NCI-H2029 (cell line): ENCODE data around the gene PRRC1.
"Not testable (repeated sequence)": the region's sequence is repeated elsewhere in the genome, so short reads cannot be mapped to it uniquely, and the experiment has no call there.

Experiments used
- DNase-seq: peaks from one replicate; lab custom pipeline; 2025; lab: John Stamatoyannopoulos, UW

The PRRC1 gene

DNA sequence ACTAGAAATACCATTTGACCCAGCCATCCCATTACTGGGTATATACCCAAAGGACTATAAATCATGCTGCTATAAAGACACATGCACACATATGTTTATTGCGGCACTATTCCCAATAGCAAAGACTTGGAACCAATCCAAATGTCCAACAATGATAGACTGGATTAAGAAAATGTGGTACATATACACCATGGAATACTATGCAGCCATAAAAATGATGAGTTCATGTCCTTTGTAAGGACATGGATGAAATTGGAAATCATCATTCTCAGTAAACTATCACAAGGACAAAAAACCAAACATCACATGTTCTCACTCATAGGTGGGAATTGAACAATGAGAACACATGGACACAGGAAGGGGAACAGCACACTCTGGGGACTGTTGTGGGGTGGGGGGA is 27.8 kb downstream of the PRRC1 start:
- not testable (repeated sequence) for DNase-seq

DNA sequence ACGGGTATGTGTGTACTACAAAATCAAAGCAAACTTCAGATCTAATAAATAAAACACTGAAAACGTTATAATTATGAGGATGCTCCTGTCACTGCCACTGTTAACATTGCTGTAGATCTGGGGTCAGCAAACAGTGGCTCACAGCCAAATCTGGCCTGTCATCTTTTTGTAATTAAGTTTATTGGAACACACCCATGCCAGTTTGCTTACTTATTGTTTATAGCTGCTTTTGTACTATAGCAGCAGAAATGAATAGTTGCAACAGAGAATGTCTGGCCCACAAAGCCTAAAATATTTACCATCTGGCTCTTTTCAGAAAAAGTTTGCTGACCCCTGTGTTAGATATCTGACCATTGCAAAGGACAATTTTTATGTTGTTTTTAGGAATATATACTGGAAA is 32.1 kb downstream of the PRRC1 start:
- no peak for DNase-seq

DNA sequence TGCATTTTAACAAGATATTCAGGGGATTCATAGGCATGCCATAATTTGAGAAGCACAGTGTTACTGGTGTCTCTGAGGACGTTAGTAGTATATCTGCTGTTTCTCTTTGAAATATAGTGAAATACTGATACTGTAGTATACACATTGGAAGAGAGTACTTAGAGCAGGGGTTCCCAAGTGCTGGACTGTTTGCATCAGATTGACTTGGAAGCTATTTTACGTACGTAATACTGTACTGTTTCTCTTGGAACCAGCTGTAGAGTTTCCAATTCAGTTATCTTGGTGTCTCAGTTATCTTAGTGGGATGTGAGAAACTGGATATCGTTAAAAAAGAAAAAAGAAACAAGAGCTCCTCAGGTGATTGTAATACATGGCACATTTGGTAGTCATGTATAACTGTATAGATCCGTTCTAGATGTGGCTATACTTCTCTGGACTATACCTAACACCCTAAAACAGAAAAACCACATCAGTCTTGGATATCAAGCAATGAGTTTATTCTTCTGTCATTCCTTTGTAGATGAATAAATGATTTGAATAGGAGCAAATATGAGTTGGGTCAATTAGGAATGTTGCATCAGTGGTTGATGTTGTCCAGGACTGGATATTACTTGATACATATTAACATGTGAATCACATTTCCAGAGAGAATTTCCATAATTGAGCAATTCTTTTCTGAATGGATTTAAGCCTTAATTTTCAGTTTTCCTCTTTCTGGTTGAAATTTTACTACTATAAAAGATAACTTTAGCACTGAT is 33.4 kb downstream of the PRRC1 start:
- no peak for DNase-seq

DNA sequence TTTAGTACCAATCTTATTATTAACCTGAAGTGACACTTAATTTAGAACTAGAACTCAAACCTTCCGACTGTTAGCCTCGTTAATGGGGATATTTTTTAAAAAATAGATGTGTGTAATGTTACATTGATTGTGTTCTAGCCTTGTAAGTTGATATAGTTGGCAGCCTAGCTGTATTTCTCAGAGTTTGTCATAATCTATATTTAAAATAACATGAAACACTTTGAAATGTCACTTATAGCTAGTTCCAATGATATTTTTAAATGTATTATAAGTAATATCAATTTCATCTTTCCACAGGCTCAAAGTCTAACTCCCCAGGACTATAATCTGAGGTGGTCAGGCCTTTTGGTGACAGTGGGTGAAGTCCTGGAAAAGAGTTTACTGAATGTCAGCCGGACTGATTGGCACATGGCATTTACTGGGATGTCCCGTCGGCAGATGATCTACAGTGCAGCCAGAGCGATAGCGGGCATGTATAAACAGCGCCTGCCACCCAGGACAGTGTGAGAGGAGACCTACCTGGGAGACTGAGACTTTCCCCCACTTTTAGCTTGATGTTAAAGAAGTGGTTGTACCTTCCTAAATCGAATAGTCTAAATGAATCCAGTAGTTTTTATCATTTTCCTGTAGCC is 34.1 kb downstream of the PRRC1 start:
- no peak for DNase-seq

DNA sequence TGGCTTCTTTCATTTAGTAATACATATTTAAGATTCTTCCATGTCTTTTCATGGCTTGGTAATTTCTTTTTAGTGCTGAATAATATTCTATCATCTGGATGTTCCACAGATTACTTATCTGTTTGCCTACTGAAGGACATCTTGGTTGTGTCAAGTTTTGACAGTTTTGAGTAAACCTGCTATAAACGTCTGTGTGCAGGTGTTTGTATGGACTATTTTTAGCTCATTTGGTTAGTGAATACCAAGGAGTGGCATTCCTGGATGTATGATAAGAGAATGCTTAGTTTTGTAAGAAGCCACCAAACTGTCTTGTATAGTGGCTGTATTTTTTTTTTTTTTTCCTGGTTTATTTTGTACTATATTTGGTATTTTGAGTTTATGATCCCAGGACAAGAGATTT is 38.4 kb downstream of the PRRC1 start:
- DNase-seq, result no peak

DNA sequence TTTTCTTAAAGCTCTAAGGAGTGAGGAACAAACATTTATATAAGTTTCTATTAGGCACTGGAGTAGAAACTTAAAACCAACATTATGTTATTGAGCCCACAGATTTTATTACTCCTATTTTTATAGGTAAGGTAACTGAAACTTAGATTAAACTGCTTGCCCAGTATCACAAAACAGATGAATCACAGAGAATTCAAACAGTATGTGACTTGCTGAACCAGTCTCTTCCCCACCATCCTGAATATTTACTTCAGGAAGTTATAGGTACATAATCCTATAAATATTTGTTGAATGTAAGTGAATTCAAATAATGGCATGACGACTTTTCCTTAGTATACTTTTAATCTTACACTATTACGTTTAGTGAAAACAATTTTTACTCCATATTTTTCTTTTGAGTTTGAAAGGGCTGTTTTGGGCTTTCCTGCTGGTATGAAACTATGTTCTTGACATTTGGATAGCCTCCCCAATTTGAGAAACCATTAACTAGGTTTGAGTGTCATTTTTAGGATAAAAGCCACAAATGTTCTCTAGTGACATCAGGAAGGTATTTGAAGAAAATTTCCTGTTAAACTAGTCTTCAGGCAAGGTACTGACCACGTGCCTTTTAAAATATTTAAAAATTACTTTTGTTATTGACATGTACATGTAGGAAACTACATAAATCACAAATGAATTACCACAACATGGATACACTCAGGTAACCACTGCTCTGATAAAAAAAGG is 39.3 kb downstream of the PRRC1 start:
- no peak for DNase-seq

DNA sequence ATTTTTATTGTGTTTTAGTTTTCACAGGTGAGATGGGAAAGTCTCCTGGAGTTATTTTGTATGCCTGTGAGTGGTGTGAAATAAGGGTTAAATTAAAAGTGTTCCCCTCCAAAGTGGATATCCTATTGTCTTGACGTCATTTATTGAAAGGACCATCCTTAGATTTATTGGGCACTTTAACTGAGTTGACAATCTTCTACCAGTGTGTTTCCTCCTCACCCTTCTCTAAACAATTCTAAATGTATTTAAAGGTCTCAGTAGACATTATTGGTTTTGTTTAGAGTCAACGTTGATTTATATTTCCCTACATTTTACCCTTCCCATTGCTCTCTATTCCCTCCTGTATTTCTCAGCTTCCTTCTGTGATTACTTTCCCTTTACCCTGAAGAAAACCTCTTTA is 40.8 kb downstream of the PRRC1 start:
- DNase-seq, result no peak

DNA sequence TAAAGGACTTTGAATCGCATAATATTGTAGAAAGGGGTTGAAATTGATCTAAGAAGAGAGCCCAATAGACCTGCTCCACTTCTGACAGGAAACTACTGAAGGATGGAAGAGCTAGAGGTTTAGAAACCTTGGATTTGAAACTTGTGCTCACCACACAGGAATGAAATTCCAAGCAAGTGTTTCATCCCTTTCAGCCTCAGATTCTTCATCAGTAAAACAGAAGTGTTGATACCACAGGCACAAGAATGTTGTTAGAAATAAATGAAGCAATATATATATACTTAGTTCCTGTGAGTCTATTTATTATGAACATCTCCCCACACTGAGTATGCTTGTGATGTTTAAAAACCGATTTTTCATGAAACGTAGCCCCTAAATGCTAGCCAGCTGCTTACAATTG is 43.8 kb downstream of the PRRC1 start:
- no peak for DNase-seq

DNA sequence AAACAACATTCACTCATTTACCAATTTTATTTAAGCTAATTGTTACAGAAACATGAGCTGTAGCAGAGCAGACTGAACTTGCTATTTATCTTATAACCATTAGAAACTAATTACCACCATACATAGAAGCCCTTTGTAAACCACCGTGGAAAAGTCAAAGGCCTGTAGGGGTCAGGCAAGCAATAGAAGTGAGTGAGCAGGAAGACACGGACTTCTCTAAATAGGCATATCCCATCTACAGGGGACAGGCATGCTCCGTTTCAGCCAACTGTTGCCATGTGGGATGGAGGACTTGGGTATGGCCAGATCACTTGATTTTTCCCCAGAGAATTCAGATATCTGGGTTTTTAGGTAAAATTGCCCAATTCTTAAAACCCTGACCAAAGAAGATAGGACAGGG is 44.8 kb downstream of the PRRC1 start:
- DNase-seq, result no peak

DNA sequence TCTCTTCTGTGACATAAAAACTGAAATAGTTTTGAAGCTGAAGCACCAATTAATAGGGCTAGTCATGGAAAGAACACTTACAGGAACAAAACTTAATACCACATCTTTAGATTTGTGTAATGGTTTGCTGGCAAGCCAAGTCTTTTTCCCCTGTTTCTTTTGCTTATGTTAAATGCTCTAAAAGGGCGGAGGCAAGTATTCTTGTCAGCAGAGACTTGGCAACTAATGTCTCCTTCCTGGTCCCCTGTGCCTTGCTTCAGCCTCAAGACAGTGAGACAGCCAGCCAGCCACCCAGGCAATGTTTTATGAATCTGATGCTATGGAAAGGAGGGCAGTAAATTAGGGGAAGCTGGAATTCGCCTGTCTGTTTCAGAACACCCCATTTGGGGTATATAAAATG is 45.7 kb downstream of the PRRC1 start:
- DNase-seq, result no peak

DNA sequence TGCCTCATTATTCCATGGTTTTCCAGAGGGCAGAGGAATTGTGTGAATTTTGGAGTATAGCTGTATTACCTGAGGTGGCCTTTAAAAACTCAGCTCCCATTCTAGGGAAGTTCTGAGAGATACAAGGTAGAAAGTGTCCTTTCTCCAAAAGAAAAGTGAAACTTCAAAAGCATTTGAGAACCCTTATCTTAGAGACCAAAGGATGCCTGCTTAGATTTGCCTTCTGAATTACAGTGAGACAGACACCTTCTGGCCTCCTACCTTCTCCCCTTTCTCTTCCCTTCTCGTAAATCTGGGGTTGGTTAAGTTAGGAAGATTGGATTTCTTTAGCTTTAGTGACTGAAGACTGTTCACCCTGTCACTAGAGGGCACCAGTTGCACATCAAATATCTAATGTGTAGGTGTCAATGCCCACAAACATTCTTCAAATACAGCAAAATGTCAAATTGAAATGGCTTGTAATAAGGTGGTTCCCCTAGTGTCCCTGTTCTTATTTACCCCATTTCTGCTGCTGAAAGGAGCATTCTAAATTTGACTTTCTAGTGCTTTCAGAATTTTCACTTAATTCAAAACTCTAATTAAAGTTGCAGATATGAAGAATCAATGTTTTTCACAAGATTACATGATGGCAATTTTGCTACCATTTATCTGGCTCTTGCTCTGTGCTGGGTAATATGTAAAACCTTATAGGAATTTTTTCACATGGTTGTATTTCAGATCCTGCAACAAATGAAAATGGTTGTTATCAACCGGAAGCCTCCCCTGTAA is 46.7 kb downstream of the PRRC1 start:
- peak; percentile 48 for DNase-seq

DNA sequence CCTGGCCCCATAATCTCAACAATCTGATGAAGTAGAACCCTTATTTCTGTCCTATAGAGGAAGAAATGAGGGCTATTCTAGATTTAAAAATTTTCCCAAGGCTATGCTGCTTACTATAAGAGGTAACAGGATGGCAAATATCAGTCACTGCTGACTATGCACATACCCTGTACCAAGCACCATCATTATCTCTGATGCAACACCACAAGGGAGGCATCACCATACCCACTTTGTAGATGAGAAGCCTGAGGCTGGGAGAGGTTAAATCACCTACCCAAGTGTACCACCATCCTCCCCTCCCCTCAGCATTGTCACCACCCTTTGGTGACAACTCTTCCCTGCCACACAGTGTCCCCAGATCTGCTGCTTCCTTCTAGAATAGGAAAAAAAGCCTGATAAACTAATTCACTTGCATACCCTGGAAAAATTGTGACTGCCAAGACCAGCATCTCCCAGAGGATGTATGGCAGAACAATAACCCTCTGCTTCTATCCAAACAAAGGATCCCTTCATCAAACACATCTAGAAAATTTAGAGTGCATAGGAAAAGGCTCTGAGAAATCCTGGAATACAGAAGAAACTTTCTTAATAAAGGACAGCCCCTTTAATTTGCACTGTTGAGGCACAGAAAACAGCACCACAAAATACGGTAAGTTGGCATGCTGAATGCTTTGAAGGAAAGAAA is 48.3 kb downstream of the PRRC1 start:
- DNase-seq, result no peak

DNA sequence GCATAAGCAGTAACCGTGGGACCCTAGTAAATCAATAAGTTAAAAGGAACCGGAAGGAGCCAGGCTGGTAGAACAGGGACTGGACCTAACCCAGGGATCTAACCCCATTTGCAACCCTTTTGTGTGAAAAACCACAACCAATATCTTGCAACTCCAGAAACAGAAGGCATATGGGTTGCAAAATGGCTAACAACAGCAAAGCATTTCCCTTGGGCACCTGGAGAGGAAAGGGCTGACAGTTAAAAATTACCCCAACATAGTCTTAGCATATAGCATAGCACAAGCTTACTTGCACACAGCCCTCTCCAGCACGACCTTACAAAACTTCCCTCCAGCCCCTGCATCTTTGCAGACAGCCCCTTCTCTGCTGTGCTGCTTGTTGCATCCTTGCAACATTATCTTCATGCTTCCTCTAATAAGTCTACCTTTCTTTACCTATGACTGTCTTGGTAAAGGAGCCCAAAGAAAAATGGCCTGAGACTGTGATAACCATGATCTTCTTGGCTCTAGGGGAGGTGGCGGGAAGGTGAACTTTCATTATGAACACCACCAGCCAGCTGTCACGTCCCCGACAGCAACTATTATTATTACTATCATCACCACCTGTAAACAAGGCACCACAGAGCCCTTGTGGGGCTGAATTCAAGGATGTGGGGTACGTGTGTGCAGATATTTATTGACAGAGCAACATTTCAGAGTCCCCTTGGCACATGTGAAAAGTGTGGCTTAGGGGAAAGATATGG is 49.8 kb downstream of the PRRC1 start:
- no peak for DNase-seq

DNA sequence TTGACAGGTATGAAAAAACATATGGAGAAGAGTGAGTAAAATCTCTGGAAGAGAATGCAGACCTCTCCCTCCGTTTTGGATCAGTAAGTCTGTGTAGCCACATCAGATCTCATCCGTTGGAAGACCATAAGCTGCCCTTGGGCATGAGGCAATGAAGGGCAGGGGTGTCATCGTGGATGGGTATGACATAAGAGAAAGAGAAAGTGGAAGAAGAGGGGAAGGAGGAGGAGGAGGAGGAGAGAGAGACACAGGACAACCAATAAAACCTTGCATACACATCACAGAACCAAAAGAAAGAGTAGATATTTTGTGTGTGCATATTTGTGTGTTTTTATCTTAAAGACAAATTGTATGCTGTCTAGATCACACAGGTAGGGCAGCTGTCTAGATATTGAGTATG is 50.7 kb downstream of the PRRC1 start:
- no peak for DNase-seq

DNA sequence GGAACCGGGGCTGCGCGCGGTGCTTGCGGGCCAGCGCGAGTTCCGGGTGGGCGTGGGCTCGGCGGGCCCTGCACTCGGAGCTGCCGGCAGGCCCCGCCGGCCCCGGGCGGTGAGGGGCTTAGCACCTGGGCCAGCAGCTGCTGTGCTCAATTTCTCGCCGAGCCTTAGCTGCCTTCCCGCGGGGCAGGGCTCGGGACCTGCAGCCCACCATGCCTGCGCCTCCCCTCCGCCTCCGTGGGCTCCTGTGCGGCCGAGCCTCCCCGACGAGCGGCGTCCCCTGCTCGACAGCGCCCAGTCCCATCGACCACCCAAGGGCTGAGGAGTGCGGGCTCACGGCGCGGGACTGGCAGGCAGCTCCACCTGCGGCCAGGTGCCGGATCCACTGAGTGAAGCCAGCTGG is 52.0 kb downstream of the PRRC1 start:
- DNase-seq, result not testable (repeated sequence)

DNA sequence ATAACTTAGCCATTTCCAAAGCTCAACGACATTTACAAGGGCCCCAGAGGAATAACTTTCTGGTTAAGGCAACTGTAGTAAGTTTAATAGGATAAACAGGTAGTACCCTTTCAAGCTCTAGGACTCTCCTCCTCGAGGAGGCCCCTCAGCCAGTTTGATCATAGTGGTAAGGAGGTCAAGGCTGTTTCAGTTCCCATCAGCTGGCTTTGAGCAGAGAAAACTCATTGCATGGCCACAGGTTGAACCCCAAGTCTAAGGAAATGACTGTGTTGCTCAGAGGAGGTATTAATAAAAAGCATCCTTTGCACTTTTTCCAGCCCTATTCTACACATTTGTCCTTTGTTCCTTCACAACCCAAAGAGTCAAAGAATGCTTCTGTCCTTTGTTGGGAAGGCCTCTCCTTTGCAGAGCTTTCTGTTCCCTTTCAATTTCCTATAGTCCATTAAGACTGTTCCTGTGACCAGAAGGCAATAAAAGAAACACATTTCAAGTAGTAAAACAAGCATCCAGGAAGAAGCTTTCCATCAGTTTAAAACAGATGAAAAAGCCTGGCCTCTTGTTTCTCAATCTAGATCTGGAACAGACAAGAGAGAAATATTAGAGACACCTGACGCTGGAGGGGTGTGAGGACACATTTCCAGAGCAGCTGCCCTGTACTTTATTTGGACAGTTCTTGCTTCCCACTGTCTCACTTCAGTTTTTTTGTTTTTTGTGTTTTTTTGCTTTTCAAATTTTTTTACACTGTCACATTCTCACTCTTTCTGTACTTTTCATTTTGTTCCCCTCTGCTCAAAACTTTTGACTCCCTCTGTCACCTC is 54.1 kb downstream of the PRRC1 start:
- DNase-seq, result no peak

DNA sequence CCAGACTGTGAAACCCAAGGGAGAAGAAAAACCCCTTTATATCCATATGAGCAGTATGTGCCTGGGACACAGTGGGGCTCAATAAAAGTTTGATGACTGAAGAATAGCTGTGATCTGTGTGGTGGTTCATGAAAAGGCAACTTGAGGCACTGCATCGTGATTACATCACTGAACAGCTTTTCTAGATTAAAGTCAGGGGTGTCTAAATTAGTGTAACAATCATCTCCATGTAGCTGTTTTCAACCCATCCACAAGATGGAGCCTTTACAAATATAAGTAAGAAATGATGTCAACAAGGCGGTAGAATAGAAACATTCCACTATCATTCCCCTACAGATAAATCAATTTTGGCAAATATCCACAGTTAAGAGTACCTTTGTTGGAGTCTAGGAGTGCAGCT is 55.5 kb downstream of the PRRC1 start:
- no peak for DNase-seq

DNA sequence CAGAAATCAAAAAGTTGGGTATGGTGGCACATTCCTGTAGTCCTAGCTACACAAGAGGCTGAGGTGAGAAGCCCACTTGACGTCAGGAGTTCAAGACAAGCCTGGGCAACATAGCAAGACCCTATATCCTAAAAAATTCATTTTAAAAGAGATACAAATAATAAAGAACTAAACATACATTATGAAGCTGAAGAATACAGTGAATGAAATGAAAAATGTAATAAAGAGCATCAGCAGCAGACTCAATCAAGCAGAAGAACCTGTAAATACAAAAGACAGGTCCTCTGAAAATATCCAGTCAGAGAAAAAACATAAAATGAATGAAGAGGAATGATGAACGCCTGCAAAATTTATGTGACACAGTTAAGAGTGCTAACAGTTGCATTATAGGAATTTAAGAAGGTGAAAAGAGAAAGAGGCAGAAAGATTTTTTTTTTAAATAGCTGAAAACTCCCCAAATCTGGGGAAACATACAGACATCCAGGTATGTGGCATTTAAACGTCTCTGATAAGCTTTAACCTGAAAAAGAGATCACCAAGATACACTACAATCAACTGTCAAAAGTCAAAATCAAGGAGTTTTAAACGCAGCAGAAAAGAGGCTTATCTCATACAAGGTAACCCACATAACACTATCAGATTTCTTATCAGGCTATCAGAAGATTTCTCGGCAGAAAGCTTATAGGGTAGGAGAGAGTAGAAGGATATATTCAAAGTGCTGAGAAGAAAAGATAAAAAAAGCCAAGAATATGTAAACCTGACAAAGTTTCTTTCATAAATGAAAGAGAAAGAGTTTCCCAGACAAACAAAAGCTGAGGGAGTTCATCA is 57.6 kb downstream of the PRRC1 start:
- no peak for DNase-seq

DNA sequence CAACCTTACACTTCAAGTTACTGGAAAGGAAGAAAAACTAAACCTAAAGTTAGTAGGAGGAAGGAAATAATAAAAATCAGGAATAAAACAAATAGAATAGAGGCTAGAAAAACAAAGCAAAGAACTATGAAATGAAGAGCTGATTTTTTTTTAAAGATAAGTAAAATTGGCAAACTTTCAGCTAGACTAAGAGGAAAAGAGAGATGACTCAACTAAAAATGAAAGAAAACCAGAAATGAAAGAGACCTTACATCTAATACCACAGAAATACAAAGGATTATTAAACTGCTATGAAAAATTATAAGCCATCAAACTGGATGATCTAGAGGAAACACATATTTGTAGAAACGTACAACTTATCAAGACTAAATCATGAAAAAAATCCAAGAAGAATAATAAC is 60.0 kb downstream of the PRRC1 start:
- no peak for DNase-seq
